Colonic mucosa (tissue), 4 donors: ENCODE results near the gene PRKCD. TPM values are rescaled to one million over a fixed set of nuclear protein-coding genes. Genes with fewer than 3 reads are reported as not detected.
A peak's percentile ranks its signal among the peaks of the same experiment; 100 is the strongest.

ENCODE experiments used
- DNase-seq: peaks from one replicate; pipeline ENCODE4 v3.0.0-alpha.2; 2020
- H3K27ac ChIP-seq: fragments of 200-600 bp; one replicate; pipeline ENCODE4 v1.8.0; 2021
- H3K27me3 ChIP-seq: fragments of 200-600 bp; one replicate; pipeline ENCODE4 v1.8.0; 2021
- H3K36me3 ChIP-seq: fragments of 200-600 bp; one replicate; pipeline ENCODE4 v1.8.0; 2021
- H3K4me1 ChIP-seq: fragments of 200-600 bp; one replicate; pipeline ENCODE4 v1.8.0; 2021; ENCODE audit warnings: mild to moderate bottlenecking
- H3K4me3 ChIP-seq: fragments of 200-600 bp; one replicate; pipeline ENCODE4 v1.8.0; 2021
- H3K9ac ChIP-seq, 2 donors: one replicate each; pipeline ENCODE4 v1.7.0; 2013; ENCODE audit warnings: control low read depth in 2 of 2, low read depth in 2 of 2, low read length in 2 of 2
- H3K9me3 ChIP-seq: fragments of 200-600 bp; one replicate; pipeline ENCODE4 v1.8.0; 2021
- intact Hi-C: fragments of 100-400 bp; cut with DNase I; formaldehyde crosslinking; loops from one replicate; pipeline ENCODE4 v1.14.1; 2022
- total RNA-seq, 2 donors: library from RNA; stranded (reverse); fragmentation: NEBNext Ultra II Directional in 1 of 2; extraction: Animal tissue kit (Norgen Biotek cat#: 25700) in 1 of 2; gene quantifications; one replicate each; pipeline ENCODE4 v1.2.1, GENCODE V29; 2021
- TF ChIP-seq, protein P1 (sequence below): fragments of 200-600 bp; IDR thresholded peaks from one replicate; pipeline ENCODE4 v1.8.0; 2022; ENCODE audit warnings: antibody characterized with exemption, mild to moderate bottlenecking
- donor health status: healthy.
- donor health status: DM: no; HTN: no; CAD: no.
- donor health status: DM: no; HTN: no; CAD: no.

Gene PRKCD
- total RNA-seq, 2 donors from 2014 or later, result 58.9 to 75.0 TPM

GRCh38 chr3:53170325-53171063 lies 9.5 kb downstream of the PRKCD start:
- TF ChIP-seq, protein P1, sequence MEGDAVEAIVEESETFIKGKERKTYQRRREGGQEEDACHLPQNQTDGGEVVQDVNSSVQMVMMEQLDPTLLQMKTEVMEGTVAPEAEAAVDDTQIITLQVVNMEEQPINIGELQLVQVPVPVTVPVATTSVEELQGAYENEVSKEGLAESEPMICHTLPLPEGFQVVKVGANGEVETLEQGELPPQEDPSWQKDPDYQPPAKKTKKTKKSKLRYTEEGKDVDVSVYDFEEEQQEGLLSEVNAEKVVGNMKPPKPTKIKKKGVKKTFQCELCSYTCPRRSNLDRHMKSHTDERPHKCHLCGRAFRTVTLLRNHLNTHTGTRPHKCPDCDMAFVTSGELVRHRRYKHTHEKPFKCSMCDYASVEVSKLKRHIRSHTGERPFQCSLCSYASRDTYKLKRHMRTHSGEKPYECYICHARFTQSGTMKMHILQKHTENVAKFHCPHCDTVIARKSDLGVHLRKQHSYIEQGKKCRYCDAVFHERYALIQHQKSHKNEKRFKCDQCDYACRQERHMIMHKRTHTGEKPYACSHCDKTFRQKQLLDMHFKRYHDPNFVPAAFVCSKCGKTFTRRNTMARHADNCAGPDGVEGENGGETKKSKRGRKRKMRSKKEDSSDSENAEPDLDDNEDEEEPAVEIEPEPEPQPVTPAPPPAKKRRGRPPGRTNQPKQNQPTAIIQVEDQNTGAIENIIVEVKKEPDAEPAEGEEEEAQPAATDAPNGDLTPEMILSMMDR, result no peak
- Histone ChIP-seq H3K27ac (peak overlapping the region; percentile 40), H3K4me1 (peaks cover 16% of the 10 kb centered on the region), H3K9ac (peak overlapping the region; percentile 24 to 44), H3K9me3 (no peaks in the 10 kb centered on the region), H3K36me3 (no peaks in the 10 kb centered on the region), H3K4me3 (no peak overlapping the region), H3K27me3 (no peaks in the 10 kb centered on the region)
- DNase-seq, result no peak
- intact Hi-C loops, result no loop called here

GRCh38 chr3:53171064-53171418 lies 10.0 kb downstream of the PRKCD start:
- no peak overlapping the region for H3K4me3 ChIP-seq
- H3K9me3 ChIP-seq, result no peaks in the 10 kb centered on the region
- TF ChIP-seq, protein P1, result no peak
- peak overlapping the region in 1 of 2 donors; percentile 44 for H3K9ac ChIP-seq
- H3K27ac ChIP-seq, result no peak overlapping the region
- no peaks in the 10 kb centered on the region for H3K27me3 ChIP-seq
- no peak for DNase-seq
- H3K4me1 ChIP-seq, result peaks cover 16% of the 10 kb centered on the region
- intact Hi-C loops, result no loop called here
- no peaks in the 10 kb centered on the region for H3K36me3 ChIP-seq

DNA sequence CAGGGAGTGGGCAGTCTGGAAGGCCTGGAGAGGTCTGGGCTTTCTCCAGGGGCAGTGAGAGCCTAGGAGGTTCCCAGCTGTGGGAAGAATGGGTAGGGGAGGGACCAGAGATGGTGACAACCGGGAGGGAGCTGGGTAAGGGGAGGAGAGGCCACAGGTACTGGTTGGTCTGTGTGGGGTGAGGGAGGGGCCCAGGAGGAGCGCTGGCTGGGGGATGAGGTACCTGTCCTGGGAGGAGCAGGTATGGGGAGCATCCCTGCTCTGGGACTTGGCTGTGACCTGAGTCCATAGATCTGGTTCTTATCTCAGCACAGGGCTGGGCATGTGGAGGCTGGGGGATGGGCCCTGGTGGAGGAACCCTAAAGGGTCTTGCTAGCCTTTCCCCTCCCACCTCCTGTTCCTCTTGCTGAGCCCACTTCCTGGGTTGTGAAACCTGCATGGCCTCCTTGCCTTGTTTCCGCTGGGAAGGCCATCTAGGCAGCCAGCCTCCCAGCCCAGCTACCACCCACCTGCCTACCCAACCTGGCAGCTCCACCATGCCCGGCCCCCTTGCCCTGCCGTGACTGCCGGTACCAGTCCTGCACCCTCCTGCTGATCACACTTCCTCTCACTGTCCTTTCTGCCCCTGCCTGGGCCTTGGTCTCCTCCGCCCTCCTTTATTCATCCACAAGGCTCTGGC lies 11.0 kb downstream of the PRKCD start:
- no peaks in the 10 kb centered on the region for H3K9me3 ChIP-seq
- no peak overlapping the region for H3K4me3 ChIP-seq
- H3K9ac ChIP-seq, result no peak overlapping the region
- H3K27me3 ChIP-seq, result no peaks in the 10 kb centered on the region
- peaks cover 9% of the 10 kb centered on the region for H3K4me1 ChIP-seq
- no peak overlapping the region for H3K27ac ChIP-seq
- no peaks in the 10 kb centered on the region for H3K36me3 ChIP-seq
- TF ChIP-seq, protein P1, result no peak
- no peak for DNase-seq
- intact Hi-C loops, result no loop called here

GRCh38 chr3:53173107-53173506 lies 12.1 kb downstream of the PRKCD start:
- no peak for DNase-seq
- no peak overlapping the region for H3K4me3 ChIP-seq
- H3K27ac ChIP-seq, result no peak overlapping the region
- intact Hi-C loops, result no loop called here
- H3K27me3 ChIP-seq, result no peaks in the 10 kb centered on the region
- TF ChIP-seq, protein P1, result no peak
- H3K9me3 ChIP-seq, result no peaks in the 10 kb centered on the region
- no peaks in the 10 kb centered on the region for H3K36me3 ChIP-seq
- no peak overlapping the region for H3K9ac ChIP-seq
- peaks cover 8% of the 10 kb centered on the region for H3K4me1 ChIP-seq

DNA sequence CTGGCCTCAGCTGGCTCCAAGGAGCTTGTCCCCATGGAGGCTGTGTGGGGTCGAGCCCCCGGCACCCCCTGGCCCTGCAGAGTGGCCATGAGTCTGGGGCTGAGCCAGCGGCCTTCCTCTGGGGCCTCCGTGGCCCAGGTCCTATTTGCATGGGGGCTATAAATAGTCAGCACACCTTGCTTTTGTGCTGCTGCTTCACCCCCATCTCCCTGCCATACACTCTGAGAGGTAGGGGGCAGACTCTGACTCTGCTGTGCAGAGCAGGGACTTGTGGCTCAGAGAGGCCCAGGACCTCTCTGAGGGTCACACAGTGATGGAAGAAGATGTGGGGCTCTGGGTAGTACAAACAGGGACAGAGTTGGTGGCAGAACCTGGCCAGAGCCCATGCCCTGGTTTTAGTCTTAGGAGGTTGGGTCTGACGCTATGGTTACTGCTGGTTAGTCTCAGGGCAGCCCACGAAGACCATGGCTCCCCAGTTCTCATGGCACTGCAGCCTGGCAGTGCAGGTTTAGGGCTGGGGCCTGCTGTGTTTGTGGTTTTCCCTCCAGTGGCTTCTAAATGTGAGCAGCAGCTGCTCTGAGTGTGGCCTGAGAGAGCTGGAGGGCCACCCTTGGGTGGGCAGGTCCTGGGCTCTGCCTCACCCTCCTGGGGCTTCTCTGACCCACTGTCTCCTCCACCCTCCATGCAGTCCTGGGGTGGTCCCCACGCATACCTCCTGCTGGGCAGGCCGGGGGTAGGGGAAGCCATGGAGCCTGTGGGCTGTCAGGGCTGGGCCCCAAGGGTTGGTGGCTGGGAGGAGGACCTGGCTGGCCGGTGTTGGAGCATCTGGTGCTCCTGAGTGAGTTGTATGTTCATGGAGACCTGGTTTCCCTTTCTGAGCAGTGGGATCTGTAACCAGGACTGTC lies 13.6 kb downstream of the PRKCD start:
- H3K9me3 ChIP-seq, result no peaks in the 10 kb centered on the region
- H3K27me3 ChIP-seq, result no peaks in the 10 kb centered on the region
- H3K4me1 ChIP-seq, result peaks cover 6% of the 10 kb centered on the region
- H3K36me3 ChIP-seq, result no peaks in the 10 kb centered on the region
- TF ChIP-seq, protein P1, result no peak
- intact Hi-C loops, result no loop called here
- DNase-seq, result no peak
- no peak overlapping the region for H3K9ac ChIP-seq
- no peak overlapping the region for H3K27ac ChIP-seq
- H3K4me3 ChIP-seq, result no peak overlapping the region
